ENCODE results near the gene HSPBP1. TPM values are rescaled to one million over a fixed set of nuclear protein-coding genes. Genes with fewer than 3 reads are reported as not detected.

Gene HSPBP1
- total and polyA plus RNA-seq, 2 of the 13 experiments (the other 11 are each of a cell fraction or from before 2014, with no cell fraction given): 22.3 to 33.7 TPM

DNA sequence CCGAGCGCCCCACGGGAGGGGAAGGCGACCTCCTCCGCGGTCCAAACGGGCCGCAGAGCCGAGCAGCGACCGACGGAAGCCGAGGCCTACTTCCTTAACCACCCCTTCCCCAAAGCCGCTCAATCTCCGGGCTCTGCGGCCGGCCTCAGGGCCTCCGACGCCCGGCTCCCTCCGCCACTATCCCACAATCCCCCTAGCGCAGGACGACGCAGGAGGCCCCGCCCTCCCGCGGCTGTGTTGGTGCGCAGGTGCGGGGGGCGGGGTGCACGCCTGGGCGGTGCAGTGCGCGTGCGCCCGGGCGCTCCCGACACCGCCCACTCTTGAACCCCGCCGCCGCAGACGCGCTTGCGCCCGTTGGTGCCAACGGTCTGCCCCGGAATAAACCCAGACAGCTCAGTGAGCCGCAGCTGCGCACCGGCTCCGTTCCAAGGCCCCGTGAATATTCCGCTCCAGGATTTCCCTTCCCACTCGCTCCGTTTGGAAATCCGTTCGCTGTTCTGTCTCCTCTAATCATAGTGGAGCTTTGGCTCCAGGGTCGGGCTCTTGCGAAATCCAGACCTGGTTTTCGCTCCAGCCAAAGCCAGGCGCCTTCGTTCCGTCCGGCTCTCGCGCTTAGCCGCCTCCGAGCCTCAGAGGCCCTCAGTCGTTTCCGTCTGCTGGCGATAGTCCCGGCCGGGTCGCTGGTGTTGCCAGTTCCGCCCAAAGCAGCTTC, 20.9 kb downstream of the HSPBP1 start, which contains the start of gene PPP6R1 (continued):
- TF ChIP-seq, protein P1, sequence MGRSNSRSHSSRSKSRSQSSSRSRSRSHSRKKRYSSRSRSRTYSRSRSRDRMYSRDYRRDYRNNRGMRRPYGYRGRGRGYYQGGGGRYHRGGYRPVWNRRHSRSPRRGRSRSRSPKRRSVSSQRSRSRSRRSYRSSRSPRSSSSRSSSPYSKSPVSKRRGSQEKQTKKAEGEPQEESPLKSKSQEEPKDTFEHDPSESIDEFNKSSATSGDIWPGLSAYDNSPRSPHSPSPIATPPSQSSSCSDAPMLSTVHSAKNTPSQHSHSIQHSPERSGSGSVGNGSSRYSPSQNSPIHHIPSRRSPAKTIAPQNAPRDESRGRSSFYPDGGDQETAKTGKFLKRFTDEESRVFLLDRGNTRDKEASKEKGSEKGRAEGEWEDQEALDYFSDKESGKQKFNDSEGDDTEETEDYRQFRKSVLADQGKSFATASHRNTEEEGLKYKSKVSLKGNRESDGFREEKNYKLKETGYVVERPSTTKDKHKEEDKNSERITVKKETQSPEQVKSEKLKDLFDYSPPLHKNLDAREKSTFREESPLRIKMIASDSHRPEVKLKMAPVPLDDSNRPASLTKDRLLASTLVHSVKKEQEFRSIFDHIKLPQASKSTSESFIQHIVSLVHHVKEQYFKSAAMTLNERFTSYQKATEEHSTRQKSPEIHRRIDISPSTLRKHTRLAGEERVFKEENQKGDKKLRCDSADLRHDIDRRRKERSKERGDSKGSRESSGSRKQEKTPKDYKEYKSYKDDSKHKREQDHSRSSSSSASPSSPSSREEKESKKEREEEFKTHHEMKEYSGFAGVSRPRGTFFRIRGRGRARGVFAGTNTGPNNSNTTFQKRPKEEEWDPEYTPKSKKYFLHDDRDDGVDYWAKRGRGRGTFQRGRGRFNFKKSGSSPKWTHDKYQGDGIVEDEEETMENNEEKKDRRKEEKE (IDR thresholded peaks at IDR 0.05): no peak
- peak; percentile 55; the same call in 1 of the 2 replicates for TF ChIP-seq ZSCAN31 (CRISPR knock-in tag; IDR thresholded peaks at IDR 0.05; ENCODE audit: low read depth)
- no peak for TF ChIP-seq ZNF782 (CRISPR knock-in tag; IDR thresholded peaks at IDR 0.05; ENCODE audit: borderline replicate concordance)
- TF ChIP-seq POLR2AphosphoS5 (IDR thresholded peaks at IDR 0.05; ENCODE audit: low read depth, low read length): peak; percentile 88
- peak; percentile 80 for TF ChIP-seq MED8 (CRISPR knock-in tag; IDR thresholded peaks at IDR 0.05; ENCODE audit: insufficient replicate concordance)
- peak; percentile 99 for TF ChIP-seq XRCC5 (optimal IDR thresholded peaks at IDR 0.05; ENCODE audit: low read length)
- TF ChIP-seq, protein P2, sequence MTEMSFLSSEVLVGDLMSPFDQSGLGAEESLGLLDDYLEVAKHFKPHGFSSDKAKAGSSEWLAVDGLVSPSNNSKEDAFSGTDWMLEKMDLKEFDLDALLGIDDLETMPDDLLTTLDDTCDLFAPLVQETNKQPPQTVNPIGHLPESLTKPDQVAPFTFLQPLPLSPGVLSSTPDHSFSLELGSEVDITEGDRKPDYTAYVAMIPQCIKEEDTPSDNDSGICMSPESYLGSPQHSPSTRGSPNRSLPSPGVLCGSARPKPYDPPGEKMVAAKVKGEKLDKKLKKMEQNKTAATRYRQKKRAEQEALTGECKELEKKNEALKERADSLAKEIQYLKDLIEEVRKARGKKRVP (CRISPR knock-in tag; IDR thresholded peaks at IDR 0.05): peak in 1 of 2 experiments; percentile 71; a peak in 1 of 4 replicates

DNA sequence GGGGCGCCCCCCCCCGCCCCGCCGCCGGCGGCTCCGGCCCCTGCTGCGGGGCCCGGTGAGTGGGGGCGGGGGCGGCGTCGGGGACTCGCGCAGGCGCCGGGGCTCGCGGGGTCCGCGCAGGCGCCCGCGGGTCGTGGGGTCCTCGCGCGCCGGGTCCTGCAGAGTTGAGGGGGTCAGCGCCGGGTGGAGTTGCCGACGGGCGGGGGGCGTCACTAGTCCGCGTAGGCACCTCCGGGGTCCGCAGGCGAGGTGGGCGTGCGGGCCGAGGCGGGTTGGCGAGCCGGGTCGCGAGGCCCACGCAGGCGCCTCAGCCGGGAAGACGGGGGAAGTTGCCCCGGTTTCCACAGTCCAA, 21.5 kb downstream of the HSPBP1 start:
- ChIA-PET CTCF (ENCODE audit: low intra/inter-chr PET ratio, low total read pairs) (no interaction called here), POLR2A (interaction anchor here (1.0 to 6.2 kb wide), 16 partner anchors 22 to 347 kb away, joined by 3 to 95 read pairs (median 12); partner anchors contain the start of genes FIZ1, HSPBP1, ISOC2 and KMT5C)
- in situ Hi-C loops (cut with HindIII; ENCODE audit: extremely low pct_ligation_motif_present, low pct_unique_long_range_greater_than_20kb) (loop anchor here (5.0 kb wide), 1 partner anchor 36 kb away; no protein-coding TSS in a partner anchor), intact Hi-C loops (cut with micrococcal nuclease; ENCODE audit: unreplicated experiment) (no loop called here)
- peak overlapping the region; percentile 50; the same call in 1 of the 2 replicates for H3K4me2 ChIP-seq (ENCODE audit: low read depth, low read length)
- peak overlapping the region; percentile 85 for H3K27ac ChIP-seq (ENCODE audit: extremely low read length, insufficient read depth, low read length)
- H3K4me3 ChIP-seq (replicated peaks in 1 of 3; ENCODE audit: insufficient read depth in 1 of 3, low read depth in 2 of 3, low read length in 3 of 3): peak overlapping the region; percentile 88 to 95 (median 94)
- no peak for FAIRE-seq
- no peaks in the 10 kb centered on the region; a peak in 1 of 5 replicates for H3K27me3 ChIP-seq (ENCODE audit: control insufficient read depth in 1 of 2, insufficient read depth in 2 of 2, low read length in 2 of 2)
- TF ChIP-seq RAD21 (CRISPR knock-in tag; IDR thresholded peaks at IDR 0.05) (peak; percentile 17; the same call in 1 of the 2 replicates), NFKBIZ (CRISPR knock-in tag; IDR thresholded peaks at IDR 0.05) (no peak), ZNF253 (CRISPR knock-in tag; IDR thresholded peaks at IDR 0.05; ENCODE audit: borderline replicate concordance) (0 out of 2 replicates have a peak, but pooled peaks have one; percentile 26), GFI1 (CRISPR knock-in tag; IDR thresholded peaks at IDR 0.05; ENCODE audit: borderline replicate concordance) (0 out of 2 replicates have a peak, but pooled peaks have one; percentile 5), DNMT1 (CRISPR knock-in tag; IDR thresholded peaks at IDR 0.05) (no peak), SRY (CRISPR knock-in tag; IDR thresholded peaks at IDR 0.05) (0 out of 2 replicates have a peak, but pooled peaks have one; percentile 23), ZNF776 (CRISPR knock-in tag; IDR thresholded peaks at IDR 0.05) (0 out of 2 replicates have a peak, but pooled peaks have one; percentile 31), ZNF138 (CRISPR knock-in tag; IDR thresholded peaks at IDR 0.05; ENCODE audit: low read depth) (0 out of 2 replicates have a peak, but pooled peaks have one; percentile 13)
- TF ChIP-seq, protein P3, sequence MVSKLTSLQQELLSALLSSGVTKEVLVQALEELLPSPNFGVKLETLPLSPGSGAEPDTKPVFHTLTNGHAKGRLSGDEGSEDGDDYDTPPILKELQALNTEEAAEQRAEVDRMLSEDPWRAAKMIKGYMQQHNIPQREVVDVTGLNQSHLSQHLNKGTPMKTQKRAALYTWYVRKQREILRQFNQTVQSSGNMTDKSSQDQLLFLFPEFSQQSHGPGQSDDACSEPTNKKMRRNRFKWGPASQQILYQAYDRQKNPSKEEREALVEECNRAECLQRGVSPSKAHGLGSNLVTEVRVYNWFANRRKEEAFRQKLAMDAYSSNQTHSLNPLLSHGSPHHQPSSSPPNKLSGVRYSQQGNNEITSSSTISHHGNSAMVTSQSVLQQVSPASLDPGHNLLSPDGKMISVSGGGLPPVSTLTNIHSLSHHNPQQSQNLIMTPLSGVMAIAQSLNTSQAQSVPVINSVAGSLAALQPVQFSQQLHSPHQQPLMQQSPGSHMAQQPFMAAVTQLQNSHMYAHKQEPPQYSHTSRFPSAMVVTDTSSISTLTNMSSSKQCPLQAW (CRISPR knock-in tag; IDR thresholded peaks at IDR 0.05): no peak
- H3K9ac ChIP-seq (ENCODE audit: insufficient read depth, low read depth, low read length): peak overlapping the region; percentile 97
- peak; percentile 14 for ATAC-seq
- TSS peak; percentile 48 for BruUV-seq (replicated peaks)
- H2AFZ ChIP-seq (ENCODE audit: low read length): no peak overlapping the region
- peaks cover 48% of the 10 kb centered on the region for H3K79me2 ChIP-seq (ENCODE audit: insufficient read depth, low read length)
- no peak for DNase-seq (ENCODE audit: low spot score)
- H3K36me3 ChIP-seq (replicated peaks in 1 of 2; ENCODE audit: control insufficient read depth in 1 of 2, insufficient read depth in 2 of 2, low read length in 2 of 2): peaks cover 1 to 7% of the 10 kb centered on the region in 2 experiments; a peak in 2 of 5 replicates
- peaks cover 46% of the 10 kb centered on the region for H3K4me1 ChIP-seq (ENCODE audit: insufficient read depth, low read length)
- peaks cover 30% of the 10 kb centered on the region for H4K20me1 ChIP-seq (ENCODE audit: insufficient read depth, low read length)
- no CpG with 5 or more reads among the region's 53 CpGs for WGBS (ENCODE audit: low lambda C conversion rate)
- H3K9me3 ChIP-seq (ENCODE audit: low read length): no peaks in the 10 kb centered on the region

All from HepG2 (cell line).